Measurements from ENCODE around the gene VHLL.

GRCh38 chr1:156346636-156347035 lies 47.5 kb upstream of the VHLL start:
- TF ChIP-seq POLR2A (IDR thresholded peaks at IDR 0.05) (no peak), CTCF (IDR thresholded peaks at IDR 0.05) (no peak)
